ENCODE data around the gene EDA.

EDA gene

DNA sequence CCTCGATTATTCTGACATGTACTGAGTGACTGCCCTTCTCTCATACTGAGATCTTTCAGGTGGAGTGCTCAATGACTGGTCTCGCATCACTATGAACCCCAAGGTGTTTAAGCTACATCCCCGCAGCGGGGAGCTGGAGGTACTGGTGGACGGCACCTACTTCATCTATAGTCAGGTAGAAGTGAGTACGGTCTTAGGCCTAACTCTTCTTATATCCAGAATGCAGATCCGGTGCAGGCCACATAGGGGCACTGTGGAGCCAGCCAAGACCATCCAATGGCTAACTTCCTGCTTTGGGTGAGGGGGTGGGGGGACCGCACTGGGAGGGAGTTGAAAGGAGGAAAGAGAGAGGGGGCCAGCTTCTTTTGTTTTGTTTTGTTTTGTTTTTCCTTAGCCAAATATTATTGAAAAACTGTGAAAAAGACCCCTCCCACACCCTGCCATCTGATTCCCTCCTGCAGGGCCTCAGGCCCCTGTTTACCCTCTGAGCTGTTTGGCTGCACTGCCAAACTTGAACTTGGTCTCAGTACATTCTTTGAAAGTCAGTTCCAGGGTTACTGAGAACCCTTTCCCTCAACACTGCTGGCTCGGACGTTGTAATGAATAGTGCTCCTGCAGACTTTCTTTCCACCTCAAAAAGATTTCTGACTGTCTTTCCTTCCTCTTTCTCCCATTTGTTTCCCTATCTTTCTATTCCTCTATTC lies 417.6 kb downstream of the EDA start:
- Histone ChIP-seq H3K27me3 (ENCODE audit: control insufficient read depth, insufficient read depth, low read length, poor library complexity, severe bottlenecking) (no peaks in the 10 kb centered on the region), H3K4me1 (ENCODE audit: control insufficient read depth, insufficient read depth, low read length) (no peaks in the 10 kb centered on the region), H3K4me3 (ENCODE audit: insufficient read depth, low read depth, low read length) (no peak overlapping the region), H3K27ac (ENCODE audit: insufficient read depth, low read depth, low read length, poor library complexity, severe bottlenecking) (no peak overlapping the region), H3K36me3 (ENCODE audit: control insufficient read depth, insufficient read depth, low read length) (no peaks in the 10 kb centered on the region), H3K9me3 (ENCODE audit: control insufficient read depth, low read length) (no peaks in the 10 kb centered on the region)
- 64 to 78% methylated on average over 8 to 10 of the region's 10 CpGs for WGBS, 2 experiments

DNA sequence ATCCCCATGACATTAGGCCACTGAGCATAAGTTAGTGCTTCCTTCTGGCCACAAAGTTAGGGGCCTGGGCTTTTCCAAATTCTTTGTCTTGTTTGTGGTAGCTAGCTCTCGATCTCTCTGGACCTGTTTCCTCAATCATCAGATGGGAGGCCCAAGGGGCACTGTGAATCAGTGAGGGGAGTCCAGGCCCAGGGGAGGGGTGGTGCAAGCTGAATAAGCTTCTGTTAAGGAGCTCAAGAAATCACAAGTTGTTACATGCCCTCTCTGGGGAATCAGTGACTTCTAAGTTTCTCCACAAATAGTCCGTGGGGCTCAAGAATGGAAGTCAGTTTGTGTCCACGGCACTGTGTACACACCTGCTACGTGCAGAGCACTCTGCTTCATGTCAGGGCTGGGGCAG lies 418.7 kb downstream of the EDA start:
- Histone ChIP-seq H3K4me1 (ENCODE audit: control insufficient read depth, insufficient read depth, low read length) (no peaks in the 10 kb centered on the region), H3K4me3 (ENCODE audit: insufficient read depth, low read depth, low read length) (no peak overlapping the region), H3K27ac (ENCODE audit: insufficient read depth, low read depth, low read length, poor library complexity, severe bottlenecking) (no peak overlapping the region), H3K36me3 (ENCODE audit: control insufficient read depth, insufficient read depth, low read length) (no peaks in the 10 kb centered on the region), H3K9me3 (ENCODE audit: control insufficient read depth, low read length) (no peaks in the 10 kb centered on the region), H3K27me3 (ENCODE audit: control insufficient read depth, insufficient read depth, low read length, poor library complexity, severe bottlenecking) (no peaks in the 10 kb centered on the region)
- WGBS, 2 experiments: 96 to 97% methylated on average over 4 of the region's 4 CpGs

- H3K9me3 ChIP-seq (ENCODE audit: control insufficient read depth, low read length): no peaks in the 10 kb centered on the region
- no peaks in the 10 kb centered on the region for H3K27me3 ChIP-seq (ENCODE audit: control insufficient read depth, insufficient read depth, low read length, poor library complexity, severe bottlenecking)
- H3K4me3 ChIP-seq (ENCODE audit: insufficient read depth, low read depth, low read length): no peak overlapping the region
- 96% methylated on average over 2 of the region's 2 CpGs; no CpG with 5 or more reads in 1 of the 2 experiments for WGBS, 2 experiments
- no peak overlapping the region for H3K27ac ChIP-seq (ENCODE audit: insufficient read depth, low read depth, low read length, poor library complexity, severe bottlenecking)
- no peaks in the 10 kb centered on the region for H3K36me3 ChIP-seq (ENCODE audit: control insufficient read depth, insufficient read depth, low read length)
- H3K4me1 ChIP-seq (ENCODE audit: control insufficient read depth, insufficient read depth, low read length): no peaks in the 10 kb centered on the region
These were observed 422.6 kb downstream of the EDA start for GRCh38 chrX:70038515-70038914.

GRCh38 chrX:70038951-70039350 lies 423.0 kb downstream of the EDA start:
- H3K4me1 ChIP-seq (ENCODE audit: control insufficient read depth, insufficient read depth, low read length): no peaks in the 10 kb centered on the region
- 83% methylated on average over 1 of the region's 1 CpG; no CpG with 5 or more reads in 1 of the 2 experiments for WGBS, 2 experiments

GRCh38 chrX:70039758-70040157 lies 423.8 kb downstream of the EDA start:
- Histone ChIP-seq H3K27me3 (ENCODE audit: control insufficient read depth, insufficient read depth, low read length, poor library complexity, severe bottlenecking) (no peaks in the 10 kb centered on the region), H3K4me1 (ENCODE audit: control insufficient read depth, insufficient read depth, low read length) (no peaks in the 10 kb centered on the region), H3K27ac (ENCODE audit: insufficient read depth, low read depth, low read length, poor library complexity, severe bottlenecking) (no peak overlapping the region), H3K4me3 (ENCODE audit: insufficient read depth, low read depth, low read length) (no peak overlapping the region), H3K36me3 (ENCODE audit: control insufficient read depth, insufficient read depth, low read length) (no peaks in the 10 kb centered on the region), H3K9me3 (ENCODE audit: control insufficient read depth, low read length) (no peaks in the 10 kb centered on the region)
- WGBS, 2 experiments: 89% methylated on average over 2 of the region's 2 CpGs

More at GRCh38 chrX:70038951-70039350, 423.0 kb downstream of the EDA start:
- Histone ChIP-seq H3K27ac (ENCODE audit: insufficient read depth, low read depth, low read length, poor library complexity, severe bottlenecking) (no peak overlapping the region), H3K36me3 (ENCODE audit: control insufficient read depth, insufficient read depth, low read length) (no peaks in the 10 kb centered on the region), H3K27me3 (ENCODE audit: control insufficient read depth, insufficient read depth, low read length, poor library complexity, severe bottlenecking) (no peaks in the 10 kb centered on the region), H3K9me3 (ENCODE audit: control insufficient read depth, low read length) (no peaks in the 10 kb centered on the region), H3K4me3 (ENCODE audit: insufficient read depth, low read depth, low read length) (no peak overlapping the region)

- Histone ChIP-seq H3K4me1 (ENCODE audit: control insufficient read depth, insufficient read depth, low read length) (no peaks in the 10 kb centered on the region), H3K27ac (ENCODE audit: insufficient read depth, low read depth, low read length, poor library complexity, severe bottlenecking) (no peak overlapping the region)
- WGBS, 2 experiments: 94 to 96% methylated on average over 6 of the region's 6 CpGs
These were observed 426.1 kb downstream of the EDA start for GRCh38 chrX:70041993-70042392.

GRCh38 chrX:70042399-70043371 lies 426.8 kb downstream of the EDA start:
- no peaks in the 10 kb centered on the region for H3K36me3 ChIP-seq (ENCODE audit: control insufficient read depth, insufficient read depth, low read length)
- H3K4me3 ChIP-seq (ENCODE audit: insufficient read depth, low read depth, low read length): no peak overlapping the region
- WGBS, 2 experiments: 92 to 93% methylated on average over 11 of the region's 11 CpGs
- H3K27me3 ChIP-seq (ENCODE audit: control insufficient read depth, insufficient read depth, low read length, poor library complexity, severe bottlenecking): no peaks in the 10 kb centered on the region
- H3K9me3 ChIP-seq (ENCODE audit: control insufficient read depth, low read length): no peaks in the 10 kb centered on the region
- H3K4me1 ChIP-seq (ENCODE audit: control insufficient read depth, insufficient read depth, low read length): no peaks in the 10 kb centered on the region
- H3K27ac ChIP-seq (ENCODE audit: insufficient read depth, low read depth, low read length, poor library complexity, severe bottlenecking): no peak overlapping the region

More at GRCh38 chrX:70041993-70042392, 426.1 kb downstream of the EDA start:
- no peaks in the 10 kb centered on the region for H3K36me3 ChIP-seq (ENCODE audit: control insufficient read depth, insufficient read depth, low read length)
- no peaks in the 10 kb centered on the region for H3K27me3 ChIP-seq (ENCODE audit: control insufficient read depth, insufficient read depth, low read length, poor library complexity, severe bottlenecking)
- no peak overlapping the region for H3K4me3 ChIP-seq (ENCODE audit: insufficient read depth, low read depth, low read length)
- no peaks in the 10 kb centered on the region for H3K9me3 ChIP-seq (ENCODE audit: control insufficient read depth, low read length)

GRCh38 chrX:70043685-70044084 lies 427.8 kb downstream of the EDA start:
- no peaks in the 10 kb centered on the region for H3K9me3 ChIP-seq (ENCODE audit: control insufficient read depth, low read length)
- H3K4me1 ChIP-seq (ENCODE audit: control insufficient read depth, insufficient read depth, low read length): no peaks in the 10 kb centered on the region
- H3K27me3 ChIP-seq (ENCODE audit: control insufficient read depth, insufficient read depth, low read length, poor library complexity, severe bottlenecking): no peaks in the 10 kb centered on the region
- no peak overlapping the region for H3K27ac ChIP-seq (ENCODE audit: insufficient read depth, low read depth, low read length, poor library complexity, severe bottlenecking)
- H3K36me3 ChIP-seq (ENCODE audit: control insufficient read depth, insufficient read depth, low read length): no peaks in the 10 kb centered on the region
- WGBS, 2 experiments: 95 to 97% methylated on average over 9 of the region's 9 CpGs
- no peak overlapping the region for H3K4me3 ChIP-seq (ENCODE audit: insufficient read depth, low read depth, low read length)

- no peaks in the 10 kb centered on the region for H3K27me3 ChIP-seq (ENCODE audit: control insufficient read depth, insufficient read depth, low read length, poor library complexity, severe bottlenecking)
- H3K4me3 ChIP-seq (ENCODE audit: insufficient read depth, low read depth, low read length): no peak overlapping the region
- no peaks in the 10 kb centered on the region for H3K4me1 ChIP-seq (ENCODE audit: control insufficient read depth, insufficient read depth, low read length)
- 90 to 100% methylated on average over 4 of the region's 4 CpGs for WGBS, 2 experiments
- no peak overlapping the region for H3K27ac ChIP-seq (ENCODE audit: insufficient read depth, low read depth, low read length, poor library complexity, severe bottlenecking)
- H3K9me3 ChIP-seq (ENCODE audit: control insufficient read depth, low read length): no peaks in the 10 kb centered on the region
- H3K36me3 ChIP-seq (ENCODE audit: control insufficient read depth, insufficient read depth, low read length): no peaks in the 10 kb centered on the region
These were observed 428.8 kb downstream of the EDA start for GRCh38 chrX:70044541-70045245.

- H3K27me3 ChIP-seq (ENCODE audit: control insufficient read depth, insufficient read depth, low read length, poor library complexity, severe bottlenecking): no peaks in the 10 kb centered on the region
- no peaks in the 10 kb centered on the region for H3K36me3 ChIP-seq (ENCODE audit: control insufficient read depth, insufficient read depth, low read length)
- no peak overlapping the region for H3K4me3 ChIP-seq (ENCODE audit: insufficient read depth, low read depth, low read length)
- no peaks in the 10 kb centered on the region for H3K4me1 ChIP-seq (ENCODE audit: control insufficient read depth, insufficient read depth, low read length)
- H3K9me3 ChIP-seq (ENCODE audit: control insufficient read depth, low read length): no peaks in the 10 kb centered on the region
- no peak overlapping the region for H3K27ac ChIP-seq (ENCODE audit: insufficient read depth, low read depth, low read length, poor library complexity, severe bottlenecking)
These were observed 431.1 kb downstream of the EDA start for GRCh38 chrX:70046978-70047377.

Data from ectodermal cell (in vitro differentiated cells).